Heart left ventricle (tissue), 13 donors: ENCODE data around the gene MRPL43.

ENCODE experiments used
- POLR2A ChIP-seq, 2 donors: fragments of 450-650 bp; IDR thresholded peaks; one replicate each; pipeline ENCODE4 v1.6.1; 2017; ENCODE audit warnings: antibody characterized with exemption in 2 of 2, mild to moderate bottlenecking in 2 of 2, moderate library complexity in 2 of 2
- TF ChIP-seq, protein P1 (sequence below), 12 donors: fragments of 200-600 bp; sonication (generic) in 4 of 12; IDR thresholded peaks; one replicate each; pipeline versions ENCODE4 v1.5.0 to v1.8.0; 2018 to 2022; ENCODE audit warnings: antibody characterized with exemption in 12 of 12, mild to moderate bottlenecking in 5 of 12
- donor health status: ischemic (EF 13 %, LVEDD 7.1; RV severe dilation, severe dysfunction).
- donor health status: DM: no; HTN: yes; CAD: no.
- donor health status: DM: no; HTN: no; CAD: no.
- donor health status: ischemic (EF 25% LVEDD 6.9; RV normal size, moderate dysfunction).
- donor health status: ischemic (EF 25% LVEDD 5.7; RV mildly dilated, moderate dysfunction).
- donor health status: ischemic (EF 35%, LVEDD 5.7; RV mildly dilated, moderate dysfunction).
- donor health status: nonischemic (EF 11% LVEDD 7.7; RV severe dilation, severe dysfunction).
- donor health status: DM: yes; HTN: yes; CAD: no.
- donor health status: PGD.
- donor health status: ischemic (EF 29% LVEDD 5.4; RV normal size, mild dysfunction).
- donor health status: nonischemic (EF 23%, LVEDD 6.1; RV moderate dilation, normal function).

DNA sequence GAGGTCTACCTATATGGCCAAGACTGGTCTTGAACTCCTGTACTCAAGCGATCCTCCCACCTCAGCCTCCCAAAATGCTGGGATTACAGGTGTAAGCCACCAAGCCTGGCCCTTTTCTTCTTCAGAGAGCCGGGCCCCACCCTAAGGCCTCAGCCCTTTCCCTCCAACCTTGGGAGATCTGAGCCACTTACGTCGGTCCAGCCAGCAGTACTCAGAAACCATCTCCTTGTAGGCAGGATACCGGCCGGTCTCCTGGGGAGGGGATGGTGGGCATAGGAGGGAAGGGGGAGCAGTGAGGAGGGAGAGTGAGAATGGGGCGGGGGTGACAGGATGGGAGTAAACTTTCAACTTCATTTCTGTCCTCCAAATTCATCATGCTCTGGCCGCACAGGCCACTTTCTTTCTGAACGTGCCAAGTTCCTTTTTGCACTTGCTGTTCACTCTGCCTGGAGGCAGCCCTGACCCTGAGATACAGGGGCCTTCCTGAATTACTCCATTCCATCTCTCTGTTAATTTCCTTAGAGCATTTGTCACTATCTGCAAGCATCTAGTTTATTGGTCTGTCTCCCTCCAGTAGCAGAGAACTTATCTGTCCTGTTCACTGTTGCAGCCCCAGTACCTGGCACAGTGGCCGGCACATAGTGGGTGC, 33.3 kb upstream of the MRPL43 start:
- TF ChIP-seq POLR2A (IDR thresholded peaks at IDR 0.05): no peak
- TF ChIP-seq, protein P1, sequence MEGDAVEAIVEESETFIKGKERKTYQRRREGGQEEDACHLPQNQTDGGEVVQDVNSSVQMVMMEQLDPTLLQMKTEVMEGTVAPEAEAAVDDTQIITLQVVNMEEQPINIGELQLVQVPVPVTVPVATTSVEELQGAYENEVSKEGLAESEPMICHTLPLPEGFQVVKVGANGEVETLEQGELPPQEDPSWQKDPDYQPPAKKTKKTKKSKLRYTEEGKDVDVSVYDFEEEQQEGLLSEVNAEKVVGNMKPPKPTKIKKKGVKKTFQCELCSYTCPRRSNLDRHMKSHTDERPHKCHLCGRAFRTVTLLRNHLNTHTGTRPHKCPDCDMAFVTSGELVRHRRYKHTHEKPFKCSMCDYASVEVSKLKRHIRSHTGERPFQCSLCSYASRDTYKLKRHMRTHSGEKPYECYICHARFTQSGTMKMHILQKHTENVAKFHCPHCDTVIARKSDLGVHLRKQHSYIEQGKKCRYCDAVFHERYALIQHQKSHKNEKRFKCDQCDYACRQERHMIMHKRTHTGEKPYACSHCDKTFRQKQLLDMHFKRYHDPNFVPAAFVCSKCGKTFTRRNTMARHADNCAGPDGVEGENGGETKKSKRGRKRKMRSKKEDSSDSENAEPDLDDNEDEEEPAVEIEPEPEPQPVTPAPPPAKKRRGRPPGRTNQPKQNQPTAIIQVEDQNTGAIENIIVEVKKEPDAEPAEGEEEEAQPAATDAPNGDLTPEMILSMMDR (IDR thresholded peaks at IDR 0.05): no peak
